ENCODE measurements around the gene TOMM34.

GRCh38 chr20:44941120-44941691 is 19.0 kb downstream of the TOMM34 start:
- TF ChIP-seq CTCF (IDR thresholded peaks at IDR 0.05) (no peak), POLR2A (IDR thresholded peaks at IDR 0.05) (no peak)

Measured in heart left ventricle (tissue), 13 donors.